Vagina (tissue), 2 donors: ENCODE results near the gene SEPHS1.

Source experiments
- CTCF ChIP-seq, 3 experiments: fragments of 450-650 bp in 2 of 3; fragments of 200-600 bp in 1 of 3; sonication (generic) in 1 of 3; IDR thresholded peaks; one replicate each; pipeline ENCODE4 v1.5.1; 2017 to 2019; ENCODE audit warnings: antibody characterized with exemption in 3 of 3, mild to moderate bottlenecking in 2 of 3, moderate library complexity in 2 of 3
- POLR2A ChIP-seq, 2 donors: fragments of 450-650 bp; IDR thresholded peaks; one replicate each; pipeline ENCODE4 v1.6.1; 2017; ENCODE audit warnings: antibody characterized with exemption in 2 of 2, mild to moderate bottlenecking in 2 of 2, moderate library complexity in 2 of 2

GRCh38 chr10:13393640-13394039 is 45.5 kb upstream of the SEPHS1 start:
- TF ChIP-seq POLR2A (IDR thresholded peaks at IDR 0.05) (no peak), CTCF (IDR thresholded peaks at IDR 0.05) (no peak)
